Subcutaneous abdominal adipose tissue (tissue), 5 donors: ENCODE measurements around the gene KCNA5.

Source experiments
- H3K27ac ChIP-seq: one replicate; pipeline ENCODE4 v1.7.0; 2013; ENCODE audit warnings: low read depth, mild to moderate bottlenecking, inconsistent platforms, low read length, moderate library complexity
- H3K27me3 ChIP-seq, 5 donors: one replicate each; pipeline ENCODE4 v1.7.0; 2013; ENCODE audit warnings: low read length in 5 of 5, inconsistent platforms in 1 of 5; ENCODE audit not compliant: control insufficient read depth in 5 of 5, insufficient read depth in 4 of 5
- H3K36me3 ChIP-seq, 5 donors: one replicate each; pipeline ENCODE4 v1.7.0; 2013; ENCODE audit warnings: low read length in 5 of 5; ENCODE audit not compliant: control insufficient read depth in 5 of 5, insufficient read depth in 5 of 5
- H3K4me1 ChIP-seq, 5 donors: one replicate each; pipeline ENCODE4 v1.7.0; 2013; ENCODE audit warnings: low read length in 5 of 5, mild to moderate bottlenecking in 3 of 5, moderate library complexity in 1 of 5; ENCODE audit not compliant: control insufficient read depth in 5 of 5, insufficient read depth in 5 of 5
- H3K4me3 ChIP-seq, 5 donors: one replicate each; pipeline ENCODE4 v1.7.0; 2013; ENCODE audit warnings: low read length in 5 of 5, low read depth in 1 of 5
- H3K9ac ChIP-seq, 5 donors: one replicate each; pipeline ENCODE4 v1.7.0; 2013; ENCODE audit warnings: low read length in 5 of 5, mild to moderate bottlenecking in 4 of 5, moderate library complexity in 3 of 5
- H3K9me3 ChIP-seq, 5 donors: one replicate each; pipeline ENCODE4 v1.7.0; 2013; ENCODE audit warnings: low read length in 5 of 5; ENCODE audit not compliant: control insufficient read depth in 5 of 5
- donor health status: healthy.
- donor health status: healthy.
- donor health status: healthy.
- donor health status: healthy.
- donor health status: healthy.

The KCNA5 gene

GRCh38 chr12:5088586-5089264, 45.0 kb downstream of the KCNA5 start:
- H3K9me3 ChIP-seq: no peaks in the 10 kb centered on the region
- no peaks in the 10 kb centered on the region for H3K4me1 ChIP-seq
- H3K36me3 ChIP-seq: no peaks in the 10 kb centered on the region
- no peak overlapping the region for H3K27ac ChIP-seq
- H3K27me3 ChIP-seq: peaks cover under 1 to 12% (median 8%) of the 10 kb centered on the region in 5 donors
- H3K9ac ChIP-seq: no peak overlapping the region
- no peak overlapping the region for H3K4me3 ChIP-seq

GRCh38 chr12:5094551-5094950, 50.9 kb downstream of the KCNA5 start:
- H3K36me3 ChIP-seq: no peaks in the 10 kb centered on the region
- H3K9me3 ChIP-seq: no peaks in the 10 kb centered on the region
- H3K4me3 ChIP-seq: no peak overlapping the region
- no peak overlapping the region for H3K27ac ChIP-seq
- H3K9ac ChIP-seq: no peak overlapping the region
- no peaks in the 10 kb centered on the region for H3K4me1 ChIP-seq
- peaks cover 3 to 31% (median 24%) of the 10 kb centered on the region in 5 donors for H3K27me3 ChIP-seq

- H3K4me3 ChIP-seq: no peak overlapping the region
- H3K4me1 ChIP-seq: no peaks in the 10 kb centered on the region
- no peak overlapping the region for H3K27ac ChIP-seq
- H3K9ac ChIP-seq: no peak overlapping the region
- no peaks in the 10 kb centered on the region for H3K9me3 ChIP-seq
- H3K36me3 ChIP-seq: no peaks in the 10 kb centered on the region
- peaks cover 3 to 31% (median 23%) of the 10 kb centered on the region in 5 donors for H3K27me3 ChIP-seq
Observed at GRCh38 chr12:5094986-5095385, 51.3 kb downstream of the KCNA5 start.
